Neuronal stem cell (in vitro differentiated cells): ENCODE measurements around the gene DCP1A.
A peak's percentile ranks its signal among the peaks of the same experiment; 100 is the strongest.
"Not testable (repeated sequence)": the region's sequence is repeated elsewhere in the genome, so short reads cannot be mapped to it uniquely, and the experiment has no call there.

Experiments used
- DNase-seq: peaks from one replicate; pipeline ENCODE4 v3.0.0-alpha.2; 2013; ENCODE audit warnings: low spot score
- H2AFZ ChIP-seq: one replicate; pipeline ENCODE4 v1.6.1; 2013; ENCODE audit warnings: mild to moderate bottlenecking, low read length, inconsistent platforms
- H2AK5ac ChIP-seq: 2 replicates; pipeline ENCODE4 v1.6.1; 2013; ENCODE audit warnings: low read depth, mild to moderate bottlenecking, inconsistent platforms, low read length, moderate library complexity, mixed read lengths
- H2BK120ac ChIP-seq: 2 replicates; pipeline ENCODE4 v1.6.1; 2013; ENCODE audit warnings: low read depth, mild to moderate bottlenecking, inconsistent platforms, low read length, moderate library complexity, mixed read lengths
- H2BK12ac ChIP-seq: one replicate; pipeline ENCODE4 v1.6.1; 2013; ENCODE audit warnings: low read length, inconsistent platforms
- H2BK15ac ChIP-seq: 2 replicates; pipeline ENCODE4 v1.6.1; 2013; ENCODE audit warnings: mild to moderate bottlenecking, low read length, inconsistent platforms, mixed read lengths
- H2BK5ac ChIP-seq: one replicate; pipeline ENCODE4 v1.6.1; 2013; ENCODE audit warnings: inconsistent platforms, mild to moderate bottlenecking, low read length, moderate library complexity
- H3K14ac ChIP-seq: one replicate; pipeline ENCODE4 v1.6.1; 2013; ENCODE audit warnings: low read length, inconsistent platforms
- H3K18ac ChIP-seq: 2 replicates; pipeline ENCODE4 v1.6.1; 2013; ENCODE audit warnings: low read length, inconsistent platforms
- H3K23ac ChIP-seq: 2 replicates; pipeline ENCODE4 v1.6.1; 2013; ENCODE audit warnings: low read depth, mild to moderate bottlenecking, mixed read lengths, low read length, inconsistent platforms; ENCODE audit not compliant: poor library complexity
- H3K27ac ChIP-seq: replicated peaks from 3 replicates; pipeline ENCODE4 v1.5.1; 2013; ENCODE audit warnings: low read length, inconsistent platforms
- H3K27me3 ChIP-seq, 3 experiments: 2 replicates each; pipeline ENCODE4 v1.6.1; 2013; ENCODE audit warnings: low read length in 3 of 3, mild to moderate bottlenecking in 2 of 3, inconsistent platforms in 1 of 3, low read depth in 1 of 3, mixed read lengths in 1 of 3, moderate library complexity in 1 of 3; ENCODE audit not compliant: control insufficient read depth in 3 of 3, insufficient read depth in 3 of 3
- H3K36me3 ChIP-seq, 2 donors: replicated peaks in 1 of 2; 2 replicates each; pipeline ENCODE4 v1.6.1; 2013; ENCODE audit warnings: low read length in 2 of 2; ENCODE audit not compliant: control insufficient read depth in 2 of 2, insufficient read depth in 2 of 2
- H3K4ac ChIP-seq: 2 replicates; pipeline ENCODE4 v1.6.1; 2013; ENCODE audit warnings: inconsistent platforms, mild to moderate bottlenecking, low read length, moderate library complexity
- H3K4me1 ChIP-seq, 2 donors: 1 replicate in 1 of 2; 2 replicates in 1 of 2; pipeline ENCODE4 v1.6.1; 2013; ENCODE audit warnings: low read length in 2 of 2, low read depth in 1 of 2; ENCODE audit not compliant: control insufficient read depth in 2 of 2, insufficient read depth in 1 of 2
- H3K4me2 ChIP-seq: one replicate; pipeline ENCODE4 v1.6.1; 2013; ENCODE audit warnings: mild to moderate bottlenecking, low read length, inconsistent platforms; ENCODE audit not compliant: insufficient read depth, poor library complexity, severe bottlenecking
- H3K4me3 ChIP-seq, 2 donors: 2 replicates each; pipeline ENCODE4 v1.5.1; 2013; ENCODE audit warnings: low read length in 2 of 2, mild to moderate bottlenecking in 2 of 2, inconsistent platforms in 1 of 2, moderate library complexity in 1 of 2
- H3K79me1 ChIP-seq: one replicate; pipeline ENCODE4 v1.6.1; 2013; ENCODE audit warnings: low read depth, mild to moderate bottlenecking, inconsistent platforms, low read length, moderate library complexity
- H3K9ac ChIP-seq: one replicate; pipeline ENCODE4 v1.6.1; 2013; ENCODE audit warnings: mild to moderate bottlenecking, low read depth, low read length, inconsistent platforms; ENCODE audit not compliant: poor library complexity
- H3K9me3 ChIP-seq, 2 donors: replicated peaks in 1 of 2; 2 replicates each; pipeline versions ENCODE3 to v1.6.1; 2013; ENCODE audit warnings: low read length in 2 of 2, mild to moderate bottlenecking in 2 of 2, inconsistent platforms in 1 of 2, low read depth in 1 of 2, mixed read lengths in 1 of 2, moderate library complexity in 1 of 2; ENCODE audit not compliant: control insufficient read depth in 2 of 2, insufficient read depth in 1 of 2
- H4K8ac ChIP-seq: one replicate; pipeline ENCODE4 v1.6.1; 2013; ENCODE audit warnings: low read depth, mild to moderate bottlenecking, inconsistent platforms, low read length, moderate library complexity
- H4K91ac ChIP-seq: one replicate; pipeline ENCODE4 v1.6.1; 2013; ENCODE audit warnings: low read length, low read depth, mild to moderate bottlenecking, inconsistent platforms; ENCODE audit not compliant: poor library complexity
- WGBS, 2 donors: extraction: QIAGEN DNeasy Blood & Tissue Kit; methylation state at CpG; one replicate each; pipeline ENCODE4 v1.1.7; 2013; ENCODE audit warnings: missing lambda C conversion rate in 2 of 2, mixed read lengths in 1 of 2; ENCODE audit not compliant: insufficient read length in 2 of 2, insufficient replicate concordance in 1 of 2; ENCODE audit errors: extremely low coverage in 2 of 2; 5-methylcytosine and 5-hydroxymethylcytosine counted together

The DCP1A gene

GRCh38 chr3:53300826-53301225, 46.5 kb downstream of the DCP1A start:
- H3K18ac ChIP-seq, result no peak overlapping the region
- no peaks in the 10 kb centered on the region for H3K4me1 ChIP-seq
- no peaks in the 10 kb centered on the region for H3K27me3 ChIP-seq
- no peaks in the 10 kb centered on the region for H3K79me1 ChIP-seq
- no peak overlapping the region for H3K4me3 ChIP-seq
- peaks cover 5 to 85% of the 10 kb centered on the region in 2 donors for H3K36me3 ChIP-seq
- H2BK120ac ChIP-seq, result no peak overlapping the region
- no peak overlapping the region for H4K91ac ChIP-seq
- DNase-seq, result no peak
- no peak overlapping the region for H2AK5ac ChIP-seq
- H2BK5ac ChIP-seq, result no peak overlapping the region
- no peak overlapping the region for H3K27ac ChIP-seq
- no peak overlapping the region for H3K4ac ChIP-seq
- no peaks in the 10 kb centered on the region for H3K9me3 ChIP-seq
- no CpG with 5 or more reads among the region's 3 CpGs for WGBS, 2 donors
- H3K4me2 ChIP-seq, result no peak overlapping the region
- no peak overlapping the region for H4K8ac ChIP-seq
- no peak overlapping the region for H3K14ac ChIP-seq
- H2BK12ac ChIP-seq, result no peak overlapping the region
- H3K23ac ChIP-seq, result no peak overlapping the region
- no peak overlapping the region for H3K9ac ChIP-seq
- no peak overlapping the region for H2BK15ac ChIP-seq
- H2AFZ ChIP-seq, result no peak overlapping the region

GRCh38 chr3:53299611-53300023, 47.7 kb downstream of the DCP1A start:
- not testable (repeated sequence) for H3K4me3 ChIP-seq, H2BK15ac ChIP-seq, H2BK120ac ChIP-seq, H3K4ac ChIP-seq, H3K9ac ChIP-seq, H3K27ac ChIP-seq, H2BK5ac ChIP-seq, H3K9me3 ChIP-seq, H3K14ac ChIP-seq, H3K79me1 ChIP-seq, H2AK5ac ChIP-seq, H4K91ac ChIP-seq, H3K18ac ChIP-seq, H3K4me1 ChIP-seq, H3K23ac ChIP-seq, H2BK12ac ChIP-seq, H3K4me2 ChIP-seq, H4K8ac ChIP-seq, H2AFZ ChIP-seq, H3K27me3 ChIP-seq
- DNase-seq, result peak; percentile 11
- peaks cover 5 to 79% of the 10 kb centered on the region in 2 donors for H3K36me3 ChIP-seq
- WGBS, 2 donors, result no CpG with 5 or more reads among the region's 5 CpGs

GRCh38 chr3:53295410-53295809, 51.9 kb downstream of the DCP1A start:
- Histone ChIP-seq H3K27ac (no peak overlapping the region), H2BK120ac (no peak overlapping the region), H4K91ac (no peak overlapping the region), H3K36me3 (peaks cover 11 to 73% of the 10 kb centered on the region in 2 donors), H3K4me1 (no peaks in the 10 kb centered on the region), H3K4ac (no peak overlapping the region), H3K4me2 (no peak overlapping the region), H4K8ac (no peak overlapping the region), H3K23ac (no peak overlapping the region), H3K79me1 (no peaks in the 10 kb centered on the region), H2BK12ac (no peak overlapping the region), H2AK5ac (no peak overlapping the region), H2AFZ (no peak overlapping the region), H3K9ac (no peak overlapping the region), H3K4me3 (no peak overlapping the region), H3K27me3 (no peaks in the 10 kb centered on the region), H2BK5ac (no peak overlapping the region), H2BK15ac (no peak overlapping the region), H3K18ac (no peak overlapping the region), H3K9me3 (no peaks in the 10 kb centered on the region), H3K14ac (no peak overlapping the region)
- no peak for DNase-seq
- no CpG with 5 or more reads among the region's 1 CpG for WGBS, 2 donors

- H2AK5ac ChIP-seq, result no peak overlapping the region
- no peak overlapping the region for H3K23ac ChIP-seq
- no peak overlapping the region for H3K18ac ChIP-seq
- no peak overlapping the region for H3K4ac ChIP-seq
- H3K9ac ChIP-seq, result no peak overlapping the region
- no peak overlapping the region for H2AFZ ChIP-seq
- no peak for DNase-seq
- no peak overlapping the region for H3K4me3 ChIP-seq
- H3K4me2 ChIP-seq, result no peak overlapping the region
- H3K4me1 ChIP-seq, result peaks cover 0 to 2% of the 10 kb centered on the region in 2 donors
- H2BK5ac ChIP-seq, result no peak overlapping the region
- no peak overlapping the region for H2BK120ac ChIP-seq
- no peak overlapping the region for H2BK12ac ChIP-seq
- peaks cover 14 to 73% of the 10 kb centered on the region in 2 donors for H3K36me3 ChIP-seq
- no peak overlapping the region for H4K91ac ChIP-seq
- H4K8ac ChIP-seq, result no peak overlapping the region
- no peak overlapping the region for H3K27ac ChIP-seq
- no peak overlapping the region for H2BK15ac ChIP-seq
- no peaks in the 10 kb centered on the region for H3K9me3 ChIP-seq
- no peak overlapping the region for H3K14ac ChIP-seq
- H3K79me1 ChIP-seq, result no peaks in the 10 kb centered on the region
- no peaks in the 10 kb centered on the region for H3K27me3 ChIP-seq
- WGBS, 2 donors, result no CpG with 5 or more reads among the region's 8 CpGs
Measured at GRCh38 chr3:53293867-53294266, 53.5 kb downstream of the DCP1A start.
